Neural crest cell (in vitro differentiated cells): ENCODE data around the gene KCNK16. TPM values are rescaled to one million over a fixed set of nuclear protein-coding genes. Genes with fewer than 3 reads are reported as not detected.

Experiments
- DNase-seq: peaks from one replicate; pipeline ENCODE4 v3.0.0; 2021; ENCODE audit warnings: low read depth, mixed read lengths, low spot score
- H3K27ac Mint-ChIP-seq: one replicate; pipeline ENCODE4 v1.8.0; 2021; ENCODE audit warnings: mild to moderate bottlenecking, mixed read lengths; ENCODE audit not compliant: unreplicated experiment
- H3K27me3 Mint-ChIP-seq: 2 replicates; pipeline ENCODE4 v1.8.0; 2021; ENCODE audit warnings: low read depth, mild to moderate bottlenecking, mixed read lengths
- H3K36me3 Mint-ChIP-seq: 2 replicates; pipeline ENCODE4 v1.8.0; 2021; ENCODE audit warnings: low read depth, mild to moderate bottlenecking, mixed read lengths
- H3K4me1 Mint-ChIP-seq: 2 replicates; pipeline ENCODE4 v1.8.0; 2021; ENCODE audit warnings: mixed read lengths
- H3K4me3 Mint-ChIP-seq: one replicate; pipeline ENCODE4 v1.8.0; 2021; ENCODE audit warnings: mild to moderate bottlenecking, mixed read lengths
- H3K9me3 Mint-ChIP-seq: 2 replicates; pipeline ENCODE4 v1.8.0; 2021; ENCODE audit warnings: mixed read lengths
- total RNA-seq: library from RNA; stranded (reverse); gene quantifications from 2 replicates; pipeline ENCODE4 v1.2.1, GENCODE V29; 2021
- TF ChIP-seq, protein P1 (sequence below): fragments of 200-600 bp; sonication (generic); conservative IDR thresholded peaks from 2 replicates; pipeline ENCODE4 v1.5.0; 2021; ENCODE audit warnings: antibody characterized with exemption, mild to moderate bottlenecking

The KCNK16 gene
- total RNA-seq, 1 donor from 2014 or later, result not detected

DNA sequence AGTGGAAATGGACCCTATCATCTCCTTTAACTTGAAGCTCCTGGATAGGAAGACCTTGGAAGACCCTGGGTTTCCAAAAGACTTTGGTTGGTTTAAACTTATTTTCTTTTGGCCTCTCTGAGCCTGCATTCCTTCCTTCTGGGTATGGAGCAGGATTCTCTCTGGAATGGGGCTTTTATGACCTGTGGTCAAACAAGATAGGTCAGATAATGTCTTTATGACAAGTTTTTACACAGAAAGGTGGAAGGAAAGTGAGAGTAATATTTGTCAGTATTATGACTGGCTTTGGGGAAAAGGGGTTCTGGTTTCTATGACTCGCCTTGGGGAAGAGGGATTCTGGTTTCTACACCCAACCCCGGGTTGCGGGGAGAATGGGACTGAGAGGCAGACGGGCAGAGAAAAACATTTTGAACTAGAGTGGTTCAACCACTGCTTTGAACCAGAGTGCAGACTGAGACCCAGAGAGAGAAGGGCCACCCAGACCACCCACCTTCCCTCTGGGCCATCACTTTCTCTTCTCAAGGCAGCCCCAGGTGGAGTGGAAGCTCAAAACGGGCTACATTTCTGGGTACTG, 55.6 kb downstream of the KCNK16 start:
- TF ChIP-seq, protein P1, sequence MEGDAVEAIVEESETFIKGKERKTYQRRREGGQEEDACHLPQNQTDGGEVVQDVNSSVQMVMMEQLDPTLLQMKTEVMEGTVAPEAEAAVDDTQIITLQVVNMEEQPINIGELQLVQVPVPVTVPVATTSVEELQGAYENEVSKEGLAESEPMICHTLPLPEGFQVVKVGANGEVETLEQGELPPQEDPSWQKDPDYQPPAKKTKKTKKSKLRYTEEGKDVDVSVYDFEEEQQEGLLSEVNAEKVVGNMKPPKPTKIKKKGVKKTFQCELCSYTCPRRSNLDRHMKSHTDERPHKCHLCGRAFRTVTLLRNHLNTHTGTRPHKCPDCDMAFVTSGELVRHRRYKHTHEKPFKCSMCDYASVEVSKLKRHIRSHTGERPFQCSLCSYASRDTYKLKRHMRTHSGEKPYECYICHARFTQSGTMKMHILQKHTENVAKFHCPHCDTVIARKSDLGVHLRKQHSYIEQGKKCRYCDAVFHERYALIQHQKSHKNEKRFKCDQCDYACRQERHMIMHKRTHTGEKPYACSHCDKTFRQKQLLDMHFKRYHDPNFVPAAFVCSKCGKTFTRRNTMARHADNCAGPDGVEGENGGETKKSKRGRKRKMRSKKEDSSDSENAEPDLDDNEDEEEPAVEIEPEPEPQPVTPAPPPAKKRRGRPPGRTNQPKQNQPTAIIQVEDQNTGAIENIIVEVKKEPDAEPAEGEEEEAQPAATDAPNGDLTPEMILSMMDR, result no peak
- peaks cover 2% of the 10 kb centered on the region for H3K27me3 Mint-ChIP-seq
- H3K4me1 Mint-ChIP-seq, result no peaks in the 10 kb centered on the region
- no peaks in the 10 kb centered on the region for H3K9me3 Mint-ChIP-seq
- no peaks in the 10 kb centered on the region for H3K36me3 Mint-ChIP-seq
- no peak for DNase-seq
- no peak overlapping the region for H3K27ac Mint-ChIP-seq
- H3K4me3 Mint-ChIP-seq, result no peak overlapping the region

DNA sequence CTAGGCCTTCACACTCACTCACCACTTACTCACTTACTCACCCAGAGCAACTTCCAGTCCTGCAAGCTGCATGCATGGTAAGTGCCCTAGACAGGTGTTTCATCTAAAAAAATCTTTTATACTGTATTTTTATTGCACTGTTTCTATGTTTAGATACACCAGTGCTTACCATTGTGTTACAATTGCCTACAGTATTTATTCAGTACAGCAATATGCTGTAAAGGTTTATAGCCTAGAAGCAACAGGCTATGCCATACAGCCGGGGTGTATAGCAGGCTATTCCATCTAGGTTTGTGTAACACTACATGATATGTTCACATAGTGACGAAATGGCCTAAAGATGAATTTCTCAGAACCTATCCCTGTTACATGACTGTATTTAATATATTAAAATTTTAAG, 56.1 kb downstream of the KCNK16 start:
- TF ChIP-seq, protein P1, result no peak
- Mint-ChIP-seq H3K4me3 (no peak overlapping the region), H3K4me1 (no peaks in the 10 kb centered on the region), H3K9me3 (peaks cover under 1% of the 10 kb centered on the region), H3K36me3 (no peaks in the 10 kb centered on the region), H3K27ac (no peak overlapping the region), H3K27me3 (peaks cover 2% of the 10 kb centered on the region)
- DNase-seq, result no peak

Other genes with a start within 250 kb of the KCNK16 start
- gene SAYSD1, start 207.5 kb downstream of the KCNK16 start, total RNA-seq, result 13.4 and 13.5 TPM in 2 replicates
- 30.4 and 32.7 TPM in 2 replicates for gene KCNK5, start 93.2 kb downstream of the KCNK16 start, total RNA-seq
- gene KCNK17, start 8.3 kb downstream of the KCNK16 start, total RNA-seq, result 1.2 and 1.6 TPM in 2 replicates